ENCODE results near the gene CD2BP2. TPM values are rescaled to one million over a fixed set of nuclear protein-coding genes. Genes with fewer than 3 reads are reported as not detected.

Gene CD2BP2
- total and polyA plus RNA-seq, 9 of the 15 experiments (the other 6 are each of a cell fraction or from before 2014, with no cell fraction given): 3.9 to 51.1 (median 32.8) TPM

- TF ChIP-seq, protein P1, sequence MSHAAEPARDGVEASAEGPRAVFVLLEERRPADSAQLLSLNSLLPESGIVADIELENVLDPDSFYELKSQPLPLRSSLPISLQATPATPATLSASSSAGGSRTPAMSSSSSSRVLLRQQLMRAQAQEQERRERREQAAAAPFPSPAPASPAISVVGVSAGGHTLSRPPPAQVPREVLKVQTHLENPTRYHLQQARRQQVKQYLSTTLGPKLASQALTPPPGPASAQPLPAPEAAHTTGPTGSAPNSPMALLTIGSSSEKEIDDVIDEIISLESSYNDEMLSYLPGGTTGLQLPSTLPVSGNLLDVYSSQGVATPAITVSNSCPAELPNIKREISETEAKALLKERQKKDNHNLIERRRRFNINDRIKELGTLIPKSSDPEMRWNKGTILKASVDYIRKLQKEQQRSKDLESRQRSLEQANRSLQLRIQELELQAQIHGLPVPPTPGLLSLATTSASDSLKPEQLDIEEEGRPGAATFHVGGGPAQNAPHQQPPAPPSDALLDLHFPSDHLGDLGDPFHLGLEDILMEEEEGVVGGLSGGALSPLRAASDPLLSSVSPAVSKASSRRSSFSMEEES (CRISPR knock-in tag; IDR thresholded peaks at IDR 0.05): no peak
- TF ChIP-seq BRD4 (IDR thresholded peaks at IDR 0.05): no peak
- no peak for TF ChIP-seq ELF2 (CRISPR knock-in tag; IDR thresholded peaks at IDR 0.05)
- no peak for TF ChIP-seq BRCA1 (IDR thresholded peaks at IDR 0.05)
- TF ChIP-seq BRCA1 (CRISPR knock-in tag; IDR thresholded peaks at IDR 0.05): no peak
Observed at GRCh38 chr16:30365200-30365599, 10.1 kb upstream of the CD2BP2 start (continued).

- in situ Hi-C loops (cut with MboI) (loop anchor here (25.0 kb wide), 1 partner anchor 899 kb away; the partner anchor contains the start of genes BOLA2, SLX1B and SULT1A4), intact Hi-C loops (cut with micrococcal nuclease) (no loop called here)
- no peak overlapping the region for H3K27ac ChIP-seq (ENCODE audit: extremely low read depth, low read depth, low read length)
- no peaks in the 10 kb centered on the region; the same call in 1 of the 2 replicates for H4K20me1 ChIP-seq (replicated peaks; ENCODE audit: control insufficient read depth, insufficient read depth, low read length)
- peaks cover under 1 to 28% of the 10 kb centered on the region in 2 experiments; a peak in 4 of 5 replicates for H3K4me1 ChIP-seq (replicated peaks in 1 of 2; ENCODE audit: control insufficient read depth in 2 of 2, insufficient read depth in 2 of 2, low read length in 2 of 2)
- H2AFZ ChIP-seq (ENCODE audit: low read depth, low read length): no peak overlapping the region
- 92% methylated on average over 6 of the region's 7 CpGs for WGBS (ENCODE audit: insufficient coverage, low coverage, missing lambda C conversion rate)
- peaks cover 83% of the 10 kb centered on the region for H3K36me3 ChIP-seq (ENCODE audit: control insufficient read depth, insufficient read depth, low read length)
- H3K27me3 ChIP-seq (ENCODE audit: control insufficient read depth in 2 of 2, insufficient read depth in 2 of 2, low read length in 2 of 2): no peaks in the 10 kb centered on the region
- no peak for ATAC-seq
- no peak overlapping the region for H3K4me3 ChIP-seq
- no TSS peak for BruUV-seq (replicated peaks)
- POLR2A ChIA-PET: interaction anchor here (8.2 kb wide), 1 partner anchor 8 kb away, joined by 77 read pairs; the partner anchor contains the start of gene TBC1D10B
- no peaks in the 10 kb centered on the region for H3K9me3 ChIP-seq (replicated peaks; ENCODE audit: control insufficient read depth, insufficient read depth, low read depth, low read length)
- no peak overlapping the region for H3K9ac ChIP-seq (ENCODE audit: insufficient read depth in 1 of 2, low read depth in 2 of 2, low read length in 2 of 2)
- FAIRE-seq: no peak
- peaks cover 30% of the 10 kb centered on the region for H3K79me2 ChIP-seq (ENCODE audit: control insufficient read depth, insufficient read depth, low read length)
- H3K9me1 ChIP-seq (ENCODE audit: control insufficient read depth, insufficient read depth, low read length): no peaks in the 10 kb centered on the region
- no peak overlapping the region for H3K4me2 ChIP-seq (ENCODE audit: insufficient read depth, low read length)
- DNase-seq (ENCODE audit: extremely low read depth in 1 of 4, low spot score in 3 of 4): no peak
- CTCF ChIA-PET (ENCODE audit: low intra/inter-chr PET ratio): interaction anchor here (0.5 kb wide), 1 partner anchor 274 kb away, joined by 3 read pairs; no protein-coding TSS in a partner anchor
- TF ChIP-seq KHSRP (IDR thresholded peaks at IDR 0.05) (no peak), WHSC1 (IDR thresholded peaks at IDR 0.05; ENCODE audit: low read length) (no peak), NRF1 (conservative IDR thresholded peaks at IDR 0.05 in 1 of 2, IDR thresholded peaks at IDR 0.05 in 1 of 2) (no peak), SNIP1 (IDR thresholded peaks at IDR 0.05; ENCODE audit: low read depth) (no peak), ZNF589 (CRISPR knock-in tag; IDR thresholded peaks at IDR 0.05; ENCODE audit: low read depth) (no peak), PURB (CRISPR knock-in tag; IDR thresholded peaks at IDR 0.05; ENCODE audit: low read depth) (no peak), RBM14 (IDR thresholded peaks at IDR 0.05; ENCODE audit: borderline replicate concordance, insufficient read depth, low read depth, low read length) (no peak), CBX8 (IDR thresholded peaks at IDR 0.05; ENCODE audit: borderline replicate concordance, extremely low read depth, low read depth, low read length, poor library complexity, severe bottlenecking) (no peak), SRF (CRISPR knock-in tag; IDR thresholded peaks at IDR 0.05) (no peak), TRIM28 (IDR thresholded peaks at IDR 0.05) (no peak), ZNF134 (CRISPR knock-in tag; conservative IDR thresholded peaks at IDR 0.05) (no peak), CBX1 (IDR thresholded peaks at IDR 0.05; ENCODE audit: low read depth) (no peak), ZNF561 (CRISPR knock-in tag; conservative IDR thresholded peaks at IDR 0.05) (no peak), ZNF75A (CRISPR knock-in tag; IDR thresholded peaks at IDR 0.05) (no peak), CBFA2T2 (conservative IDR thresholded peaks at IDR 0.05) (no peak), SLC30A9 (CRISPR knock-in tag; IDR thresholded peaks at IDR 0.05) (no peak), ZNF224 (CRISPR knock-in tag; IDR thresholded peaks at IDR 0.05) (no peak)
- TF ChIP-seq, protein P2, sequence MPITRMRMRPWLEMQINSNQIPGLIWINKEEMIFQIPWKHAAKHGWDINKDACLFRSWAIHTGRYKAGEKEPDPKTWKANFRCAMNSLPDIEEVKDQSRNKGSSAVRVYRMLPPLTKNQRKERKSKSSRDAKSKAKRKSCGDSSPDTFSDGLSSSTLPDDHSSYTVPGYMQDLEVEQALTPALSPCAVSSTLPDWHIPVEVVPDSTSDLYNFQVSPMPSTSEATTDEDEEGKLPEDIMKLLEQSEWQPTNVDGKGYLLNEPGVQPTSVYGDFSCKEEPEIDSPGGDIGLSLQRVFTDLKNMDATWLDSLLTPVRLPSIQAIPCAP (CRISPR knock-in tag; IDR thresholded peaks at IDR 0.05; ENCODE audit: borderline replicate concordance): no peak
Observed at GRCh38 chr16:30361180-30361579, 6.1 kb upstream of the CD2BP2 start.
